HG03103 (cell line): ENCODE measurements around the gene ARPC1B.
"Not testable (repeated sequence)": the region's sequence is repeated elsewhere in the genome, so short reads cannot be mapped to it uniquely, and the experiment has no call there.

Experiments used
- ATAC-seq: cut with Tn5 transposase; IDR thresholded peaks from one replicate; pipeline ENCODE4 v1.9.1; 2021; ENCODE audit warnings: low read depth; ENCODE audit not compliant: unreplicated experiment

Gene ARPC1B

GRCh38 chr7:99366646-99367045, 7.9 kb upstream of the ARPC1B start:
- ATAC-seq: no peak

GRCh38 chr7:99368750-99369389, 5.7 kb upstream of the ARPC1B start:
- ATAC-seq: no peak

GRCh38 chr7:99369767-99370391, 4.7 kb upstream of the ARPC1B start:
- no peak for ATAC-seq

- no peak for ATAC-seq
These were observed 3.1 kb upstream of the ARPC1B start for GRCh38 chr7:99371376-99371920.

GRCh38 chr7:99372275-99373090, 2.0 kb upstream of the ARPC1B start:
- ATAC-seq: no peak

- no peak for ATAC-seq
These were observed 1.2 kb upstream of the ARPC1B start for GRCh38 chr7:99373091-99374066.

GRCh38 chr7:99375070-99375807, 709 bp downstream of the ARPC1B start:
- ATAC-seq: peak; percentile 41

- no peak for ATAC-seq
These were observed 4.6 kb downstream of the ARPC1B start for GRCh38 chr7:99379043-99379577.

- not testable (repeated sequence) for ATAC-seq
These were observed 5.1 kb downstream of the ARPC1B start for GRCh38 chr7:99379693-99380031.

- peak; percentile 41 for ATAC-seq
These were observed 5.7 kb downstream of the ARPC1B start for GRCh38 chr7:99380032-99380822.

GRCh38 chr7:99380823-99381663, 6.5 kb downstream of the ARPC1B start:
- peak; percentile 65 for ATAC-seq

- no peak for ATAC-seq
These were observed 7.1 kb downstream of the ARPC1B start for GRCh38 chr7:99381664-99382075.

- no peak for ATAC-seq
These were observed 8.7 kb downstream of the ARPC1B start for GRCh38 chr7:99383203-99383602.

GRCh38 chr7:99383791-99384370, 9.4 kb downstream of the ARPC1B start:
- ATAC-seq: no peak

GRCh38 chr7:99384523-99384922, 10.0 kb downstream of the ARPC1B start:
- ATAC-seq: no peak

- ATAC-seq: no peak
These were observed 11.0 kb downstream of the ARPC1B start for GRCh38 chr7:99385564-99385963.

GRCh38 chr7:99386584-99387238, 12.2 kb downstream of the ARPC1B start:
- ATAC-seq: no peak
